NOMO-1 treated with DMSO at 0.1 percent for 48 hours (cell line): ENCODE measurements around the gene CPA3.

Experiments
- DNase-seq: peaks from one replicate; lab custom pipeline; 2025; ENCODE audit not compliant: unreplicated experiment; lab: John Stamatoyannopoulos, UW

Gene CPA3

GRCh38 chr3:148865049-148865448 is at the start of gene CPA3:
CPA3 (plus strand) TSS chr3:148865296; CDS start chr3:148865308, 12 bp downstream.
- no peak for DNase-seq

- DNase-seq = no peak
Observed at GRCh38 chr3:148815316-148816110, 49.6 kb upstream of the CPA3 start.

GRCh38 chr3:148816427-148816826 is 48.7 kb upstream of the CPA3 start:
- no peak for DNase-seq

- DNase-seq = no peak
Observed at GRCh38 chr3:148816981-148817525, 48.0 kb upstream of the CPA3 start.

GRCh38 chr3:148820361-148821245 is 44.5 kb upstream of the CPA3 start:
- DNase-seq = no peak

- no peak for DNase-seq
Observed at GRCh38 chr3:148823026-148823425, 42.1 kb upstream of the CPA3 start.

GRCh38 chr3:148825476-148825875 is 39.6 kb upstream of the CPA3 start:
- DNase-seq = no peak

- DNase-seq = no peak
Observed at GRCh38 chr3:148827585-148827984, 37.5 kb upstream of the CPA3 start, which contains the start of gene CPB1. CPB1 (plus strand) TSS chr3:148827811; CDS start chr3:148827824, 13 bp downstream.

- DNase-seq = no peak
Observed at GRCh38 chr3:148828136-148828690, 36.9 kb upstream of the CPA3 start.

- no peak for DNase-seq
Observed at GRCh38 chr3:148829926-148830325, 35.2 kb upstream of the CPA3 start.

- no peak for DNase-seq
Observed at GRCh38 chr3:148833223-148833622, 31.9 kb upstream of the CPA3 start.

GRCh38 chr3:148839805-148840204 is 25.3 kb upstream of the CPA3 start:
- DNase-seq = no peak

GRCh38 chr3:148840451-148840850 is 24.6 kb upstream of the CPA3 start:
- DNase-seq = no peak

GRCh38 chr3:148845756-148846395 is 19.2 kb upstream of the CPA3 start:
- DNase-seq = no peak

GRCh38 chr3:148847351-148847750 is 17.7 kb upstream of the CPA3 start:
- no peak for DNase-seq

- no peak for DNase-seq
Observed at GRCh38 chr3:148848410-148848809, 16.7 kb upstream of the CPA3 start.

GRCh38 chr3:148852271-148852992 is 12.7 kb upstream of the CPA3 start:
- no peak for DNase-seq

- DNase-seq = no peak
Observed at GRCh38 chr3:148853076-148853475, 12.0 kb upstream of the CPA3 start.

- no peak for DNase-seq
Observed at GRCh38 chr3:148854061-148854460, 11.0 kb upstream of the CPA3 start.

GRCh38 chr3:148856384-148856783 is 8.7 kb upstream of the CPA3 start:
- no peak for DNase-seq
